A673 (cell line): ENCODE results near the gene RAB28. TPM values are rescaled to one million over a fixed set of nuclear protein-coding genes. Genes with fewer than 3 reads are reported as not detected.
"Not testable (repeated sequence)": the region's sequence is repeated elsewhere in the genome, so short reads cannot be mapped to it uniquely, and the experiment has no call there.

Source experiments
- BruUV-seq: library from RNA; stranded (reverse); fragments of 400-500 nt; replicated peaks from 2 replicates; lab custom pipeline; 2021; lab: Mats Ljungman, UMichigan
- CTCF ChIA-PET: fragments of 300-600 bp; sonication (Branson Sonifier 250); formaldehyde crosslinking; loops from one replicate; lab custom pipeline; 2022; ENCODE audit warnings: antibody characterized with exemption; lab: Charles Lee
- POLR2A ChIA-PET: fragments of 300-600 bp; sonication (Branson Sonifier 250); formaldehyde crosslinking; loops from one replicate; lab custom pipeline; 2022; ENCODE audit warnings: antibody characterized with exemption; ENCODE audit not compliant: low non-redundant PET; lab: Charles Lee
- DNase-seq: peaks from one replicate; pipeline ENCODE4 v3.0.0-alpha.2; 2015; ENCODE audit warnings: low spot score
- H3K27ac ChIP-seq: fragments of 200-600 bp; sonication (generic); 2 replicates; pipeline ENCODE4 v1.5.1; 2016; ENCODE audit warnings: mixed run types, low read depth, mild to moderate bottlenecking, mixed read lengths, antibody characterized with exemption, low read length; ENCODE audit not compliant: poor library complexity, severe bottlenecking
- H3K27me3 ChIP-seq: fragments of 200-600 bp; sonication (generic); replicated peaks from 2 replicates; pipeline ENCODE4 v1.6.1; 2017; ENCODE audit warnings: mixed run types, low read depth, mild to moderate bottlenecking, mixed read lengths, antibody characterized with exemption, low read length; ENCODE audit not compliant: insufficient read depth, poor library complexity
- H3K36me3 ChIP-seq: fragments of 200-600 bp; sonication (generic); 2 replicates; pipeline ENCODE4 v1.6.1; 2016; ENCODE audit warnings: mixed run types, mild to moderate bottlenecking, mixed read lengths, antibody characterized with exemption, low read length; ENCODE audit not compliant: insufficient read depth, poor library complexity, severe bottlenecking
- H3K4me1 ChIP-seq: fragments of 200-600 bp; sonication (generic); 2 replicates; pipeline ENCODE4 v1.6.1; 2017; ENCODE audit warnings: mixed run types, mild to moderate bottlenecking, mixed read lengths, antibody characterized with exemption, low read length; ENCODE audit not compliant: insufficient read depth, poor library complexity, severe bottlenecking
- H3K4me3 ChIP-seq: fragments of 200-600 bp; sonication (generic); 2 replicates; pipeline ENCODE4 v1.5.1; 2016; ENCODE audit warnings: low read depth, mixed run types, mild to moderate bottlenecking, mixed read lengths, low read length; ENCODE audit not compliant: poor library complexity, severe bottlenecking
- H3K9me3 ChIP-seq: fragments of 200-600 bp; sonication (generic); 2 replicates; pipeline ENCODE4 v1.6.1; 2016; ENCODE audit warnings: mixed run types, low read depth, mild to moderate bottlenecking, mixed read lengths, antibody characterized with exemption, low read length; ENCODE audit not compliant: poor library complexity, severe bottlenecking
- CTCF ChIP-seq: fragments of 300-800, 200-600 bp; sonication (generic); conservative IDR thresholded peaks from 2 replicates; pipeline ENCODE4 v1.5.1; 2017; ENCODE audit warnings: low read depth, mild to moderate bottlenecking, antibody characterized with exemption, low read length, moderate library complexity, mixed read lengths
- EZH2 ChIP-seq: fragments of 200-600 bp; sonication (generic); IDR thresholded peaks from 2 replicates; pipeline ENCODE4 v1.6.1; 2017; ENCODE audit warnings: borderline replicate concordance, low read depth, mild to moderate bottlenecking, mixed read lengths, antibody characterized with exemption, low read length; ENCODE audit not compliant: poor library complexity, severe bottlenecking
- intact Hi-C: fragments of 100-400 bp; cut with micrococcal nuclease; formaldehyde crosslinking; loops from one replicate; pipeline ENCODE4 v1.10.0; 2022; ENCODE audit not compliant: unreplicated experiment
- total RNA-seq: library from RNA; stranded (reverse); gene quantifications from 2 replicates; pipeline ENCODE4 v1.2.3, GENCODE V29; 2021

The RAB28 gene
- total RNA-seq, 1 experiment from 2014 or later: 22.6 TPM

- no peak overlapping the region for H3K4me3 ChIP-seq
- no peaks in the 10 kb centered on the region for H3K27me3 ChIP-seq
- H3K4me1 ChIP-seq: peaks cover 24% of the 10 kb centered on the region
- no TSS peak for BruUV-seq
- POLR2A ChIA-PET: no interaction called here
- CTCF ChIA-PET: no interaction called here
- no peak for DNase-seq
- TF ChIP-seq EZH2: no peak
- TF ChIP-seq CTCF: no peak
- intact Hi-C loops: no loop called here
- no peaks in the 10 kb centered on the region for H3K9me3 ChIP-seq
- H3K27ac ChIP-seq: no peak overlapping the region
- H3K36me3 ChIP-seq: no peaks in the 10 kb centered on the region
Observed at GRCh38 chr4:13409324-13409723, 74.8 kb downstream of the RAB28 start.

- BruUV-seq, H3K4me3 ChIP-seq, H3K9me3 ChIP-seq, intact Hi-C loops, CTCF ChIA-PET, H3K27me3 ChIP-seq, POLR2A ChIA-PET, H3K4me1 ChIP-seq, H3K36me3 ChIP-seq, H3K27ac ChIP-seq: not testable (repeated sequence)
- peak; percentile 18 for DNase-seq
Observed at GRCh38 chr4:13406156-13406555, 78.0 kb downstream of the RAB28 start.

- Histone ChIP-seq H3K36me3 (no peaks in the 10 kb centered on the region), H3K4me1 (no peaks in the 10 kb centered on the region), H3K9me3 (no peaks in the 10 kb centered on the region), H3K27me3 (no peaks in the 10 kb centered on the region), H3K27ac (no peak overlapping the region), H3K4me3 (no peak overlapping the region)
- CTCF ChIA-PET: no interaction called here
- DNase-seq: no peak
- no peak for TF ChIP-seq EZH2
- intact Hi-C loops: loop anchor here (5.0 kb wide), 1 partner anchor 143 kb away; no protein-coding TSS in a partner anchor
- POLR2A ChIA-PET: no interaction called here
- no TSS peak for BruUV-seq
Observed at GRCh38 chr4:13403833-13404232, 80.3 kb downstream of the RAB28 start.

GRCh38 chr4:13403326-13403725 is 80.8 kb downstream of the RAB28 start:
- CTCF ChIA-PET: no interaction called here
- BruUV-seq: no TSS peak
- TF ChIP-seq CTCF (no peak), EZH2 (no peak)

More at GRCh38 chr4:13403326-13403725, 80.8 kb downstream of the RAB28 start:
- no peaks in the 10 kb centered on the region for H3K27me3 ChIP-seq
- intact Hi-C loops: loop anchor here (5.0 kb wide), 1 partner anchor 144 kb away; no protein-coding TSS in a partner anchor
- peak; percentile 9 for DNase-seq
- H3K4me1 ChIP-seq: no peaks in the 10 kb centered on the region
- POLR2A ChIA-PET: no interaction called here
- H3K4me3 ChIP-seq: no peak overlapping the region
- H3K27ac ChIP-seq: no peak overlapping the region
- no peaks in the 10 kb centered on the region for H3K36me3 ChIP-seq
- H3K9me3 ChIP-seq: no peaks in the 10 kb centered on the region
